ENCODE results near the gene NDST3.

- no peak for TF ChIP-seq CTCF (IDR thresholded peaks at IDR 0.05; ENCODE audit: insufficient read depth, low read length, poor library complexity, severe bottlenecking)
- TF ChIP-seq EZH2phosphoT487 (conservative IDR thresholded peaks at IDR 0.05; ENCODE audit: low read length), result no peak
Observed at GRCh38 chr4:118180776-118181175, 146.5 kb downstream of the NDST3 start.

Data from SU-DHL-6 (cell line).